Muscle layer of colon (tissue), 2 donors: Measurements from ENCODE around the gene C1orf53.
"Not testable (repeated sequence)": the region's sequence is repeated elsewhere in the genome, so short reads cannot be mapped to it uniquely, and the experiment has no call there.

Source experiments
- H3K27ac ChIP-seq: one replicate; pipeline ENCODE4 v1.7.0; 2013; ENCODE audit warnings: low read depth, mild to moderate bottlenecking, low read length, moderate library complexity
- H3K27me3 ChIP-seq, 2 donors: one replicate each; pipeline ENCODE4 v1.7.0; 2013; ENCODE audit warnings: low read length in 2 of 2, mild to moderate bottlenecking in 2 of 2; ENCODE audit not compliant: insufficient read depth in 2 of 2, control insufficient read depth in 1 of 2
- H3K36me3 ChIP-seq: one replicate; pipeline ENCODE4 v1.7.0; 2013; ENCODE audit warnings: mild to moderate bottlenecking, low read length; ENCODE audit not compliant: insufficient read depth
- H3K4me1 ChIP-seq: one replicate; pipeline ENCODE4 v1.7.0; 2013; ENCODE audit warnings: mild to moderate bottlenecking, low read length; ENCODE audit not compliant: insufficient read depth
- H3K4me3 ChIP-seq, 2 donors: one replicate each; pipeline ENCODE4 v1.7.0; 2013; ENCODE audit warnings: low read length in 2 of 2, low read depth in 1 of 2, mild to moderate bottlenecking in 1 of 2, moderate library complexity in 1 of 2
- H3K9ac ChIP-seq: one replicate; pipeline ENCODE4 v1.7.0; 2013; ENCODE audit warnings: low read length
- H3K9me3 ChIP-seq: one replicate; pipeline ENCODE4 v1.7.0; 2013; ENCODE audit warnings: mild to moderate bottlenecking, low read length
- donor health status: abdominal sarcoma.
- donor health status: Adenocarcinoma of cecum.

Gene C1orf53

GRCh38 chr1:197902454-197903195, at the start of gene C1orf53:
TSS of gene C1orf53 (plus strand) at chr1:197902630. CDS start at chr1:197902650, 20 bp downstream.
- Histone ChIP-seq H3K9ac (peak within 1 kb of the TSS; percentile 71), H3K4me1 (peaks cover 13% of the 10 kb centered on the region), H3K27ac (peak within 1 kb of the TSS; percentile 84), H3K36me3 (no peaks in the 10 kb centered on the region), H3K4me3 (peak within 1 kb of the TSS; percentile 88 to 90), H3K9me3 (no peaks in the 10 kb centered on the region), H3K27me3 (peaks cover 23 to 28% of the 10 kb centered on the region in 2 donors)

GRCh38 chr1:197855751-197856150, 46.7 kb upstream of the C1orf53 start:
- not testable (repeated sequence) for H3K27me3 ChIP-seq, H3K9me3 ChIP-seq

GRCh38 chr1:197857477-197857876, 45.0 kb upstream of the C1orf53 start:
- Histone ChIP-seq H3K36me3 (no peaks in the 10 kb centered on the region), H3K9me3 (no peaks in the 10 kb centered on the region), H3K4me3 (no peak overlapping the region), H3K9ac (no peak overlapping the region), H3K4me1 (no peaks in the 10 kb centered on the region), H3K27ac (no peak overlapping the region), H3K27me3 (no peaks in the 10 kb centered on the region)

More at GRCh38 chr1:197855751-197856150, 46.7 kb upstream of the C1orf53 start:
- H3K27ac ChIP-seq, H3K36me3 ChIP-seq, H3K4me3 ChIP-seq, H3K4me1 ChIP-seq, H3K9ac ChIP-seq: not testable (repeated sequence)

GRCh38 chr1:197859024-197859423, 43.4 kb upstream of the C1orf53 start:
- H3K27me3 ChIP-seq: no peaks in the 10 kb centered on the region
- no peak overlapping the region for H3K4me3 ChIP-seq
- no peak overlapping the region for H3K9ac ChIP-seq
- no peaks in the 10 kb centered on the region for H3K4me1 ChIP-seq
- H3K27ac ChIP-seq: no peak overlapping the region
- no peaks in the 10 kb centered on the region for H3K9me3 ChIP-seq
- no peaks in the 10 kb centered on the region for H3K36me3 ChIP-seq

GRCh38 chr1:197862221-197862620, 40.2 kb upstream of the C1orf53 start:
- Histone ChIP-seq H3K27me3 (no peaks in the 10 kb centered on the region), H3K36me3 (no peaks in the 10 kb centered on the region), H3K4me3 (no peak overlapping the region), H3K9me3 (no peaks in the 10 kb centered on the region), H3K27ac (no peak overlapping the region), H3K4me1 (no peaks in the 10 kb centered on the region), H3K9ac (no peak overlapping the region)

GRCh38 chr1:197862671-197863070, 39.8 kb upstream of the C1orf53 start:
- Histone ChIP-seq H3K36me3 (no peaks in the 10 kb centered on the region), H3K4me3 (no peak overlapping the region), H3K9ac (no peak overlapping the region), H3K27ac (no peak overlapping the region), H3K9me3 (no peaks in the 10 kb centered on the region), H3K4me1 (no peaks in the 10 kb centered on the region), H3K27me3 (no peaks in the 10 kb centered on the region)

DNA sequence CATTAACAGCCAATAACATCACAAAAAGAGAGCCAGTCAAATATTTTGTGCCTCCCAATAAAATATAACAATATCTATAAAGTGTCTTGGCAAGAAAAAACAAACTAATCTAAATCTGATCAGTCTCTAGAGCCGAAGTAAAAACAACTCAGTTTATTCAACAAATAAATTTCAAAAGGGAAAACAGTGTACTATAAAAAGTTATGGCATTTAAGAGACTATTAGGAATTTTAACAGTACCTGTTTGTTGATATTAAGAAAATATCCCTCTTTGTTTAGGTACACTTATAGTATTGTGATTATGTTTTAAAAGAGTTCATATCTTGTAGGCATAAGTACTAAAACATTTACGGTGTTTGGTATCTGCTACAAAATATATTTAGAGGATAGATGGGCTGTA, 36.6 kb upstream of the C1orf53 start:
- H3K4me1 ChIP-seq: no peaks in the 10 kb centered on the region
- H3K9ac ChIP-seq: no peak overlapping the region
- no peaks in the 10 kb centered on the region for H3K9me3 ChIP-seq
- no peaks in the 10 kb centered on the region for H3K27me3 ChIP-seq
- H3K4me3 ChIP-seq: no peak overlapping the region
- H3K27ac ChIP-seq: no peak overlapping the region
- H3K36me3 ChIP-seq: no peaks in the 10 kb centered on the region

GRCh38 chr1:197868751-197869489, 33.5 kb upstream of the C1orf53 start:
- Histone ChIP-seq H3K9me3 (no peaks in the 10 kb centered on the region), H3K4me3 (no peak overlapping the region), H3K36me3 (no peaks in the 10 kb centered on the region), H3K9ac (no peak overlapping the region), H3K4me1 (no peaks in the 10 kb centered on the region), H3K27ac (no peak overlapping the region), H3K27me3 (no peaks in the 10 kb centered on the region)

GRCh38 chr1:197869490-197870077, 32.8 kb upstream of the C1orf53 start:
- no peaks in the 10 kb centered on the region for H3K27me3 ChIP-seq
- H3K9me3 ChIP-seq: no peaks in the 10 kb centered on the region

GRCh38 chr1:197876894-197877293, 25.5 kb upstream of the C1orf53 start:
- no peaks in the 10 kb centered on the region for H3K36me3 ChIP-seq
- H3K4me3 ChIP-seq: no peak overlapping the region

More at GRCh38 chr1:197869490-197870077, 32.8 kb upstream of the C1orf53 start:
- no peaks in the 10 kb centered on the region for H3K36me3 ChIP-seq
- no peak overlapping the region for H3K4me3 ChIP-seq
- H3K9ac ChIP-seq: no peak overlapping the region
- H3K27ac ChIP-seq: no peak overlapping the region
- no peaks in the 10 kb centered on the region for H3K4me1 ChIP-seq

DNA sequence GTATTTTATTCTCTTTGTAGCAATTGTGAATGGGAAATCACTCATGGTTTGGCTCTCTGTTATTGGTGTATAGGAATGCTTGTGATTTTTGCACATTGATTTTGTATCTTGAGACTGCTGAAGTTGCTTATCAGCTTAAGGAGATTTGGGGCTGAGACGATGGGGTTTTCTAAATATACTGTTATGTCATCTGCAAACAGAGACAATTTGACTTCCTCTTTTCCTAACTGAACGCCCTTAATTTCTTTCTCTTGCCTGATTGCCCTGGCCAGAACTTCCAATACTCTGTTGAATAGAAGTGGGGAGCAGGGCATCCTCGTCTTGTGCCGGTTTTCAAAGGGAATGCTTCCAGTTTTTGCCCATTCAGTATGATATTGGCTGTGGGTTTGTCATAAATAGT, 22.0 kb upstream of the C1orf53 start:
- H3K27ac ChIP-seq, H3K9ac ChIP-seq, H3K4me3 ChIP-seq, H3K27me3 ChIP-seq, H3K36me3 ChIP-seq, H3K9me3 ChIP-seq, H3K4me1 ChIP-seq: not testable (repeated sequence)

More at GRCh38 chr1:197876894-197877293, 25.5 kb upstream of the C1orf53 start:
- H3K9me3 ChIP-seq: no peaks in the 10 kb centered on the region
- no peak overlapping the region for H3K9ac ChIP-seq
- H3K4me1 ChIP-seq: no peaks in the 10 kb centered on the region
- no peak overlapping the region for H3K27ac ChIP-seq
- H3K27me3 ChIP-seq: no peaks in the 10 kb centered on the region
